NCI-H2171 treated with DMSO at 0.1 percent for 48 hours (cell line): Measurements from ENCODE around the gene TMEM205.

ENCODE experiments used
- DNase-seq: peaks from one replicate; lab custom pipeline; 2025; lab: John Stamatoyannopoulos, UW

Gene TMEM205

DNA sequence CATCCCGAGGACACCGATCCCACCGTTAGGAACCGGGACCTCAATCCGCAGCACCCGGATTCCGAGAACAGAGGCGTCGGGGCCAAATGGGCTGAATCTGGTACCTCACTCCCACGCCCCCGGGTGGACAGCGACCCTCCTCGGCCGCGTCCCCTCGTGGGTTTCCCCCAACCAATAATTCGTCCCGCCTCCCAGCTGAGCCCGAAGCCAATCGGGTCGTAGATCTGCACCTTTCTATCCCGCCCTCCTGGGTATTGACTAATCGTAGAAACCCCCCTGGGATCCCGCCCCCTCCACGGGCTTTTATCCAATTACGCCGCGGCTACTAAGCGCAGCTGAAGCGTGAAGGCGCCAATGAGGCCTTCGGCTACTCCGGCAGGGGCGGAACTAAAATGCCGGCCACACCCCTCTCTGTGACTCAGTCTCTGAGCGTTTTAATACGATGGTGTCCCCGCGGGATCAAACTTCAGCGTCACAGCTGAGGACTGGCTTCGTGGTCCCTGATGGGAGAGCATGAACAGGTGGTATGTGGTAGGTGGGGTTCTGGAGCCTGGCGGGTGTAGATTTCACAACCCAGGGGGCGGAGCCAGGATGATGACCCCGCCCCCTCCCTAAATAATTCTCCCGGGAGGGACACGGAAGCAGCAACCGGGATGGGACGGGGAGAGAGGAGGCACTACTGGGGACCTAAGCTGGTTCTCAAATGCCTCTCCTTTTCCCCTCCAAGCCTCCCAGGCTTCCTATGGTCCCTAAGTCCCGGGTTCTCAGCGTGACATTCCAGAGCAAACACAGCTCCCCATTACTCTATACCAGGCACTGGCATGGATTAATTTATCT lies at the start of gene TMEM205, which contains the start of gene CCDC159:
Gene TMEM205 (minus strand): TSS at position 165 of the 837 bp plus-strand sequence. CDS start 649 bp downstream, outside the sequence.
Gene CCDC159 (plus strand): TSS at position 416 of the 837 bp plus-strand sequence. CDS start 88 bp downstream, at position 504.
- DNase-seq = peak; percentile 99

DNA sequence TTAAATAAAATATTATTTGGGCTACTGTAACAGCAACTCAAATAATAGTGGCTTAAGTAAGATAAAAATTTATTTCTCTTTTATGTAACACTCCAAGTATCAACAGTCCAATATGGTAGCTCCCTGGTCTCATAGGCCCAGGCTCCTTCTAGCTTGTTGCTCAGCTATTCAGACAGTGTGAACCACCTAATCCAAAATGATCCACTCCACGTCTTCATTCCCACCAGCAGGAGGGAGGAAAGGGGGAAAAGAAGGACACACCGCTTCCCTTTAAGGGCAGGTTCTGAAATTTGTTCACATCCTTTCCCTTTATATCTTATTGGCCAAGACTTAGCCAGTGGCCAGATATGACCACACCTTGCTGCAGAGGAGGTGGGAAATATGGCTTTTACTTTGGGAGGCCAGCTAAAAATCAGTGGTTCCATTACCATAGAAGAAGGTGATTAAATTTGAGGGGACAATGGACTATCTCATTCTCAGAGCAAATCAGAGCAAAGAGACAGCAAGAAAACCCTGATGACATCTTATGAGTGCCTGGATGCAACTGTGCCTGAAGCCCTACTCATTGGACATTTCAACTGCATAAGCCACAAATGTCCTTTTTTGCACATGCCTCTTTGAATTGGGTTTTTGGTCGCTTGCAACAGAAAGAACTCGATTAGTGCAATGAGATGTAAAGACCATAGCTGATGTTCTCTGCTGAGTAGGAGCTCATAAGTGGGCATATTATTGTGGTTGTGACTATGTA lies 45.0 kb upstream of the TMEM205 start:
- no peak for DNase-seq

DNA sequence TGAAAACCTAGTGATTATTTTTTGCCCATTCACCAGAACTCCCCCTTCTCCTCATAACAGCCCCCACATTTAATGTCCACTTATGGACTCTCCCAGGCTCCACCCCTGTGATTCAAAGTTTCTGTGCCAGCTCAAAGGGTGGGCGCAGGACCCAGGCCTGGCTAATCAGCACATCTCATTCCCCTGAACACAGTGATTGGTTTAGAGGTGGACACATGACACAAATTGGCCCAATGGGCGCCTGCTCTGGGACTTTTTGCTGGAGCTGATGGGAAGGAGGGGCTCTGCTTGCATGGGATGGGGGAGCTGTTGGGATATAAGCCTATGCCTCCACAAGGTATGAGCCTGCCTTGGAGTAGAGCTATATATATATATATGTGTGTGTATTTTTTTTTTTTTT lies 44.3 kb upstream of the TMEM205 start:
- no peak for DNase-seq

DNA sequence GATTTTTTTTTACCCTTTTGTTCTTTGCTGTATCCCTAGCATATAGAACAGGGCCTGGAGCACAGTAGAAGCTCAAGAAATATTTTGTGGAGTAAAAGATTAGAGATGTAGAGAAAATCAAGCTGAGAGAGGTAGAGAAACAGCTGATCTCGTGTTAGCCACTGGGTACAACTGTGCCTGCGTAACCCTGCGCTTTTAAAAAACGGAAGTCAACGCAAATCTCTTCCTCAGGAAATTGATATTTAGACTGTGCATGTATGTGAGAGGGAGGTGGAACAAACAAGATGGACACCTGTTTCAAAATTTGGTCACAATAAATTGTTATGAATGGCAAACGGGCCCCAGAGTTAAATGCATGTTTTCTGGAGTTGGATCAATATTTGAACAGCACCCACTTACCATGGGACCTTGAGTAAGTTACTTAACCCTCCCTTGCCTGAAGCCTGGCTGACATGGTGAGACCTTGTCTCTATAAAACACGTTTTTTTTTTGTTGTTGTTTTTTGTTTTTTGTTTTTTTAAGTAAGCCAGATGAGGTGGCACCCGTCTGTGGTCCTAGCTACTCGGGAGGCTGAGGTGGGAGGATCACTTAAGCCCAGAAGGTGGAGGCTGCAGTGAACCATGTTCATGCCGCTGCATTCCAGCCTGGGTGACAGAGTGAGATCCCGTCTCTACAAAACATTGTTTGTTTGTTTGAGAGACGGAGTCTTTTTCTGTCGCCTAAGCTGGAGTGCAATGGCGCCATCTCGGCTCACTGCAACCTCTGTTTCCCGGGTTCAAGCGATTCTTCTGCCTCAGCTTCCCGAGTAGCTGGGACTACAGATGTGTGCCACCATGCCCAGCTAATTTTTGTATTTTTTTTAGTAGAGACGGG lies 41.3 kb upstream of the TMEM205 start:
- DNase-seq = no peak

DNA sequence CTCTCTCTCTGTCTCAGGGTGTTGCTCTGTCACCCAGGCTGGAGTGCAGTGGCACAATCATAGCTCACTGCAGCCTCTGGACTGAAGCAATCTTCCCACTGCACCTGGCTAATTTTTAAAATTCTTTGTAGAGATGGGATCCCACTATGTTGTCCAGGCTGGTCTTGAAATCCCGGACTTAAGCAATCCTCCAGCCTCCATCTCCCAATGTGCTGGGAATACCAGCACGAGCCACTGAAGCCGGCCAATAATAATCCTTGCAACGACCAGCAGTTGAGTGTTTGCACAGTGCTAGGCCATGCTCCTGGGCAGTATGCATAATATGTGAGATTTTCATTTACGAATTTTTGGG lies 38.7 kb upstream of the TMEM205 start:
- no peak for DNase-seq

DNA sequence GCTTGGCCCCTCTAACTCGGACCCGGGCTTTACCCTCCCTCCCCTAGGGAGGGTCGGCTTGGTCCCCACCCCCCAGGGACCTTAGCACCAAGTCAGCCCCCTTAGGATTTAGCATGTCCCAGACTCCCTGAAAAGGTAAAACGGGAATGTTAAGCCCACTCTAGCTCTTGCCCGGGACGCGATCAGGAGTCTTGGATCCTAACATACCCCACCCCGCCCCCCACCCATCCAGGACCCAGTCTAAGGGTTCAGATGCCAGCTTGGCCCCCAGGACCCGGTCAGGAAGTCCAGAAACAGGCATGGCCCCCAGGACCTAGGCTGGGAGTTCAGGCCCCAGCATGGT lies 37.6 kb upstream of the TMEM205 start:
- no peak for DNase-seq

DNA sequence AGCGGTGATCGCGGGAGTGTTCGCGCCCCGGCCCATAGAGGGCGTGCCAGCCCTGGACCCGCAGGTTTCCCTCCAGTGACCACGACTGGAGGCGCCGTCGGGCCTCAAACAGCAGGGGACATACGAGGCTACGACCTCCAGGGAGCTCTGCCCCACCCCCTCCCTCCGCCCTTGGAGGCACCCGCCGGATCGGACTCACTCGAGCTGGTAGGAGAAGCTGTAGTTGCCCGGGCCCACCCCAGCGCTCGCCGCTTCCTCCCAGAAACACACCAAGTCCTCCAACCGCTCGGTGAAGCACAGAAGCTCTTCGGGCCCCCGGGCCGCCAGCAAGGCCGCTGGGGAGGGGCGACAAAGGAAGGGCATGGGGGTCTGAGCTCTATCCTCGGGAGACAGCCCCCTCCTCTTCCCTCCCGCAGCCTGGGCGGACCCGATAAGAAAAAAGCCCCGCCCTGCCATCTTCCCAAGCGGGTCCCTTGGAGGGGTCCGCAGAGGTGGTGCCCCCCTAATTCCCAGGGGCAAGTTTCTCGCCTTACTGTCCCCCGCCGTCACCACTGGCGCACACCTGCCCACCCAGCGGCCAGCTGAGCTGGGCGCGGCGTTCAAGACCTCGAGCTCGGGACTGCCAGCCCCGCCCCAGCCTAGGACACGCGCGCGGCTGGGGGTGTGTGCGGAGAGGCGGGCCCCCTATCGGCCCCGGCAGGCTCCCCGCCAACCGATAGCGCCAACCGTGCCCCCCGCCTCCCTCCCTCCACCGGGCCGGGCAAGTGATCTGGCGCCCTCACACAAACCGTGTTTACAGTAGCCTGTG lies 37.0 kb upstream of the TMEM205 start:
- DNase-seq = peak; percentile 37

DNA sequence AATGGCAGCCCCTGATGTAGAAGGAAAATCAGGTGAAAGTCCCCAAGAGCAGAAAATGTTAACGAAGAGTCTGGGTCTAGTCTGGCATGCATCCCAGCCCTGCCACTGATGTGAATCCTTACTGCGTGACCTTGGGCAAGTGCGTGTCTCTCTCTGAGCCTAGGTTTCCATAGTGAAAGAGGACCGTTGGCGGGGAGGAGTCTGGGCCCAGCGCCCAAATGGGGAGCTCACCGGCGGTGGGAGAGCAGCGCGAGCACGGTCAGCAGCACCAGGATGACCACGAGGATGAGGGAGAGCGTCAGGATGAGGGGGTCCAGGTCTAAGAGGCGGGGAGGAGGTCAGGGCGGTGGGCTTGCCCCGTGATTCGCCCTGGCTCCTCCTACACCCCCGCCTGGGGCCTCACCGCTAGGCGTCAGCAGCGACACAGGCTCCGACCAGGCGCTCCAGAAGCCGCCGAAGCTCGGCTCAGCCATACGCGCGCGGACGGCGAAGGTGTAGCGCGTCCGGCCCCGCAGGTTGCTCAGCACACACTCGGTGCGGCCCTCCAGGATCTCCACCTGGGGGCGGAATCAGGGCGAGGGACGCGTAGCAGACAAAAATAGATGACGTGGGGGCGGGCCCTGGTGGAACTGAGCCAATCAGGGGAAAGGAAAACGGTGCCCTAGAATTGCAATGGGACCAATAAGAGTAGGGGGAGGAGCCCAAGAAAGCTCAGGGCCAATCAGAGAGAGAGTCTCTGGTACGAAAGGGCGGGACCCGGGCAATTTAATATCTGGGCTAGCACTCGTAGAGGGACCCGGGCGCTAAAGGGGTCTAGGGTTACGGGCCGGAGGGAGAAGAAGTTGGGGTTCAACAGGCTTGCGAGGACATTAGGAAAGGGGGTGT lies 34.8 kb upstream of the TMEM205 start:
- no peak for DNase-seq

DNA sequence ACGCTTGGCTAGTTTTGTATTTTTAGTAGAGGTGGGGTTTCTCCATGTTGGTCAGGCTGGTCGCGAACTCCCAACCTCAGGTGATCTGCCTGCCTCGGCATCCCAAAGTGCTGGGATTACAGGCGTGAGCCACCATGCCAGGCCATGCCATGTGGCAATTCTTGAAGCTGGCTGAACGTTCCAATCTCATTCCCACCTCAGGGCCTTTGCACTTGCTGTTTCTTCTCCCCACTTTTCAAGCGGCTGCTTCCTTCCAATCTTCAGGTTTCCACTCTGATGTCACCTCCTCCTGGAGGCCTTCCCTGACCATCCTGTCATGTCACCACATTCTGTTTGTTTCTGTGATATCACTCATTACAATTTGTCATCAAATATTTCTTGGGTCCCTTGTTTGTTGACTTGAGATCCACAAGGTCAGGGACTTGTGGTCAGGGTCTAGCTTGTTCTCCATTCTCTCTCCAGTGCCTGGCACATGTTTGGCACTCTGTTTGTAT lies 33.8 kb upstream of the TMEM205 start:
- DNase-seq = no peak

DNA sequence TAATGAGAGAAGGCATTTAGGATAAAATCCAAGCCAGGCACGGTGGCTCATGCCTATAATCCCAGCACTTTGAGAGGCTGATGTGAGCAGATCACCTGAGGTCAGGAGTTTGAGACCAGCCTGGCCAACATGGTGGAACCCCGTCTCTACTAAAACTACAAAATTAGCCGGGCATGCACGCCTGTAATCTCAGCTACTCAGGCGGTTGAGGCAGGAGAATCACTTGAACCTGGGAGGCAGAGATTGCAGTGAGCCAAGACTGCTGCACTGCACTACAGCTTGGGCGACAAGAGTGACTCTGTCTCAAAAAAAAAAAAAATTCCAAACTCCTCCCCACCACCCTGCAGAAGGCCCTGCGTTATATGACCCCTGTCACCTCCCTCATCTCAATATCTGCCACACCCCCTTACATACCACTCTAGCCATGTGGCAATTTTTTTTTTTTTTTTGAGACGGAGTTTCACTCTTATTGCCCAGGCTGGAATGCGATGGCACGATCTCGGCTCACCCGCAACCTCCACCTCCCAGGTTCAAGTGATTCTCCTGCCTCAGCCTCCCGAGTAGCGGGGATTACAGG lies 33.3 kb upstream of the TMEM205 start:
- peak; percentile 9 for DNase-seq

DNA sequence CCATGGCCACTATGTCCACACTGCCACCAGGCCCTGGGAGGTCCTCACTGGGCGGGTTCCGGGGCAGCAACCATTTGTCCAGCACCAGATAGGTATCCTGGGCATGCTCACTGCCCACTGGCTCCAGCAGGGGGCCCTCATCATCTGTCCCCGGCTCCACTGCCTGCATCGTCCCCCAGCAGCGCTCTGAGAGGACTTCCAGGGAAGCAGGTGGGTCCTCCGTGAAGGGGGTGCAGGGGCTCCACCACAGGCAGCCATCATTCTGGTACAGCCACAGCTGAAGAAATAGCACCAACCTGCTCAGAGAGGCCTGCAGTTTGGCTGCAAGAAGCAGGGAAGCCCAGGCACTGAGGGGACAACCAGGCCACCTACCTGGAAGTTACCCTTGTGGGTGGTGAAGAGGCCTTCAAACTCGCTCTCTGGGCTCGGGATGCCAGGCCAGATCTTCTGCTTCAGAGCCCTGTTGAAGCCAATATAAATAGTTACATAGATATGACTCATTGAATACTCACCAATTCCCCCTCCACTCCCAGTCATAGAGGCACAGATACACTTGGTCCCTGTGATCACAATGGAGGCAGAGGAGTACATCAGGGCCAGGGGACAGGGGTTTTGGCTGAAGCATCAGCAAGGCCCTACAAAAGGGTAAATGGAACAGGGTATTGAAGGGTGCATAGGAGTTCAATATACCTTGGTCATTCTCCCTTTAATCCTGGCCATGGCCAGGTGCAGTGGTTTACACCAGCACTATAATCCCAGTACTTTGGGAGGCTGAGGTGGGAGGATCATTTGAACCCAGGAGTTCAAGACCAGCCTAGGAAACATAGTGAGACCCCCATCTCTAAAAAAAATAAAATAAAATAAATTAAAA lies 32.5 kb upstream of the TMEM205 start:
- no peak for DNase-seq

DNA sequence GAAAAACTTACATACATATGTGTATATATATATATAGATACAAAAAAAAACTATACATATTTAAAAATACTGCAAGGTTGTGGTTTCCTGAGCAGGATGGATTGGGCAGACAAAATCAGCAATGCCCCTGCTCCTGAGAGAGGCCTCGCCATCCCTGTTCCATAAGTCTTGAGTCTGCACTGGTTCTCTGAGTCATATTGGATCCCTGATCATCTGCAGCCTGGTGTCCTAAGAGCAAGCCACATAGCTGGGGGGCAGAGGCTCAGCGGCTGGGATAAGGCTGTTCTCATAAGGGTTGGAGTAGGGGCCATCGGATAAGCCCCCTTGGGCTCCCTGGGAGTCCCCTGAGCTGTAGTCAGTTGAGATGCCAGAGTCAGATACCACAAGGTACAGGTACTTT lies 31.7 kb upstream of the TMEM205 start:
- DNase-seq = no peak

DNA sequence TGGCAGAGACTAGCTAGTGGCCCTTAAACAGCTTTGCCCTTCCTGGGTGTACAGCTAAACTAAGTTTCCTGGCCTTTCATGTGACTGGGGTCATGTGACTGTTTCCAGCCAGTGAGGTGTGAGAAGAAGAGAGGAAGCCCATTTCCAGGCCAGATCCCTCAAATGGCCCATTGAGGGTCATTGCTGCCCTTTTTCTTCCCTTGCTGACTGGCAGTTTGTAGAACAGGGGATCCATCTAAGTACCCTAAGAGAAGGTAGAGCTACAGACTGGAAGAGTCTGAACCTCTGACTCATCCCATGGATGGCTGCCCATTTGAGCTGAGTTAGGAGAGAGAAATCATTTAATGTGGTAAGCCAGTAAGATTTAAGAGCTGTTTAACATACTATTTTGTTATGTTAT lies 31.2 kb upstream of the TMEM205 start:
- no peak for DNase-seq

DNA sequence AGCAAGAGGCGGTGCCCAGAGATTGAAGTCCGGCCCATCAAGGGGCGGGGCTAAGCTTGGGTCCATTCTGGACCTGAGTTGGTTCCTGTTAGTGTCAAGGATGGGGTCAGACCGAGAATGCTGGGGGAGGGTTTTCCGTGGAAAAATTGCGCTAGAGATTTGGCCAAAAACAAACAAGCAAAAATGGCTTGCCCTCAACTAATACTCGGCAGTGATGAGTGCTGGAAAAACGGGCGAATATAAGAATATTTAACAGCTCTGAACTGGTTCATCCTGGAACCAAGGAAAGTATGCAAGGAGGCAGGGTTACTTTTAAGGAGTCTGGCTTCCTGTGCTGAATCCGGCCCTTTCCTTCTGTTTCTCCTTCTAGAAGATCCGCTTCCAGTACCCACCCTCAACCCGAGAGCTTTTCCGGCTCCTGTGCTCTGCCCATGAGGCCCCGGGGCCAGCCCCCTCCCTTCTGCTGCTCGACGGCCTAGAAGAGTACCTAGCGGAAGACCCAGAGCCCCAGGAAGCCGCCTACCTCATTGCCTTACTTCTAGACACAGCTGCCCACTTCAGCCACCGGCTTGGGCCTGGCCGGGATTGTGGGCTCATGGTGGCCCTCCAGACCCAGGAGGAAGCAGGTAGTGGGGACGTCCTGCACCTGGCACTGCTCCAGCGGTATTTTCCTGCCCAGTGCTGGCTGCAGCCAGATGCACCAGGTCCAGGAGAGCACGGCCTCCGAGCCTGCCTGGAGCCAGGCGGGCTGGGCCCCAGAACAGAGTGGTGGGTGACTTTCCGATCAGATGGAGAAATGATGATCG lies 29.3 kb upstream of the TMEM205 start:
- no peak for DNase-seq

DNA sequence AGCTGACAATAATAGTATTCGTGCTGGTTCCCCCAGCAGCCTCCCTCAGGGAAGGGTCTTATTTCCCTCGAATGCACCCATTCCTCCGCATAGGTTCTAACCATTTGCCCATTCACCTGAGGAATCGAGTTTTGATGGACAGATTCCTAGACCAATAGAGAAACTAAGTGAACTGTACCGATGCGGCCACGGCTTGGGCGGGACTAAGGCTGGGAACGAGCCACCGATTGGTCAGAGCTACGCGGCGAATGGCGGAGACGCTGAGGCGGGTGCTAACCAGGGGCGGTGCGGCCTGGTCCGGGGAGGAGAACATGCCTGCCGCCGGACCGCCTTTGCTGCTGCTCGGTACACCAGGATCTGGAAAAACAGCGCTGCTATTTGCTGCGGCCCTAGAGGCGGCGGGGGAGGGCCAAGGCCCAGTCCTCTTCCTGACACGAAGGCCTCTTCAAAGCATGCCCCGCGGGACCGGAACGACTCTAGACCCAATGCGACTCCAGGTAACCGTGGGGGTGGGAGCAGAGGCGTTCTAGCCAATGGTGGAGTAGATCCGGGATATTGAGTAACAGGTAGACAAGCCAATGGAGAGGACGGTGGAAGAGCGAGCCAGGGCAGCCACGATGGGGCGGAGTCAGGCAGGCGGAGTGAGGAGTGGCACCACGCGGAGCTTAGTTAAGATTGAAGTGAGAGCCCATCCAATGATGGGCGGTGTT lies 28.5 kb upstream of the TMEM205 start, which contains the start of gene SWSAP1:
Gene SWSAP1 (plus strand): TSS at position 234 of the 710 bp plus-strand sequence. CDS start 15 bp downstream, at position 249.
- DNase-seq = peak; percentile 100

DNA sequence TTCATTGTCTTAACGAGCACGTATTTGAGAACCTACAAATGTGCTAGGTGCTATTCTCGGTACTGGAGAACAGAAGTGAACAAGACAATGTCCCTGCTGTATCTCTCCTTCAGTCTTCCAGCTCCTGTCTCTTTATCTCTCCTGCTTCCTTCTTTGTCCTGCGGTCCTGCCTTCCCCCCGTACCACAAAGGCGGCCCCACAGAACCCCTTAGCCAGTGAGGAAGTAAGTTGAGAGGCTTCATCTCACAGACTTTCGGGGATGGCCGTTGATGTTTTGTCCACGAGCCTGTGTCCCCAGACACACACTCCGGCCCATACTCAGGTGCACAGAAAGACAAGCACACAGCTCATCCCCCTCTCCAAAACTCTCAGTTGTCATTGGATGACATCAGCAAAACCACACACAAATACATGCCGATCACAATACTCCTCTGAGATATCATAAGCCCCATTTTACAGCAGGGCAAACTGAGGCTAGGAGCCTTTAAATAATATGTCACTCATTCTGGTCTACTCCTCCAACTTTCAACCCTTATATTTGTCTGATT lies 27.9 kb upstream of the TMEM205 start:
- DNase-seq = no peak
